SIG-M5 treated with dmso at 0.1 percent for 504 hours (cell line): ENCODE data around the gene PAN3.

Experiments
- DNase-seq: peaks from one replicate; lab custom pipeline; 2025; ENCODE audit not compliant: unreplicated experiment; lab: John Stamatoyannopoulos, UW

The PAN3 gene

GRCh38 chr13:28138012-28138755 is at the start of gene PAN3:
Gene PAN3, plus strand, starts transcription at chr13:28138545. Its CDS starts 113 bp downstream, at chr13:28138658.
- DNase-seq = peak; percentile 86

DNA sequence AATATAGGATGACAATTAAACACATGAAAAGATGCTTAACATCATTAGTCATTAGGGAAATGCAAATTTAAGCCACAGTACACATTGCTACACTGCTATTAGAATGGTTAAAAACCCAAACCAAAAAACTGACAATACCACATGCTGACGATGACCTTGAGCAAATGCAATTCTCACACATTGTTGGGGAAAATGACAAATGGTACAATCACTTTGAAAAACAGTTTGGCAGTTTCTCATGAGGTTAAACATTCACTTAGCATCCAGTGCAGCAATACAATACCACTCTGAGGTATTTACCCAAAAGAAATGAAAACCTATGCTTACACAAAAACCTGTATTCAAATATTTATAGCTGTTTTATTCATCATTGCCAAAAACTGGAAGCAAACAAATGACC is 49.3 kb upstream of the PAN3 start:
- DNase-seq = no peak

DNA sequence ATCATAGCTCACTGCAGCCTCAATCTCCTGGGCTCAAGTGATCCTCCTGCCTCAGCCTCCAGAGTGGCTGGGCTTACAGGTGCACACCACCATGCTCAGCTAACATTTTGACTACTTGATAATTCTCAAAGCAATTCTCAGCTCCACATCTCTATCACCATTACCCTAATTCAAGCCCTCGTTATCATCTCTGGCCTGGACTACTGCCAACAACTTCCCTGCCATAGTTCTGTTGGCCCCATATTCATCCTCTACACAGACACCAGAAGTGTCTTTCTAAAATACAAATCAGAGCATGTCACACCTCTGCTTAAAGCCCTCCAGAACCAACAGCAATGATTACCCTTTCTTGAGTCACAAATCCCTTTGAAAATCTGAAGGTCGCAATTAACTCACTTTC is 45.9 kb upstream of the PAN3 start:
- DNase-seq = no peak

- peak; percentile 54 for DNase-seq
Measured at GRCh38 chr13:28093881-28094280, 44.5 kb upstream of the PAN3 start.

DNA sequence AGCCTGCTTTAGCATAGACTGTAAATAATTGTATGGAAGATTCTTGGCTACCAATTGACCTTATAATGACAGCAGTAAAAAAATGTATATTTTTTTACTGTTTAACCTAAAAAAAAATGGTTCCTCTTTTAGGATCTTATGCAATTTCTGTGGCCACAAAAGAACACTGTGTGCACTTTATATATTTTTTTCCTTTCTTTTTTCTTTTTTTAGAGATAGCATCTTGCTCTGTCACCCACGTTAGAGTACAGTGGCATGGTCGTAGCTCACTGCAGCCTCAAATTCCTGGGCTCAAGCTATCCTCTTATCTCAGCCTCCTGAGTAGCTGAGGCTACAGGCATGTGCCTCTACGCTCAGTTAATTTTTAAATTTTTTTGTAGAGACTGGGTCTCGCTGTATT is 44.0 kb upstream of the PAN3 start:
- peak; percentile 92 for DNase-seq

DNA sequence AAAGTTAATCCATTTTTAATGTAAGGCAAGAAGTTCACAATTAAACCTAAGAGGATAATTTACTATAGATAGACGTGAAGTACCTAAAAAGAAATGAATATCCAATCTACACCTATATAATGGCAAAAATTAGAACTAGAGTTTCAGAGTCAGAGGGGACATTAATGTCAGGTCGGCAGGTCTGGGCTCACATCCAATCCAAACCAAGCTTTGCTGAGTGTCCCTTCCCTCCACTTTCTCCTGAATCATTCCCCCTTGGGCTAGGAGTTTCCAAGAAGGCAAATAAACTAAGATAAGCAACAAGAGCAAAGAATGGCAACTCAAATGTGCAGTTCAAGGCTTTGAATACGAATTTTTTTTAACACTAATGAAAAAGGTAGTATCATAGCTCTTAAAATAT is 40.8 kb upstream of the PAN3 start:
- DNase-seq = no peak

GRCh38 chr13:28099396-28100149 is 38.8 kb upstream of the PAN3 start:
- no peak for DNase-seq

DNA sequence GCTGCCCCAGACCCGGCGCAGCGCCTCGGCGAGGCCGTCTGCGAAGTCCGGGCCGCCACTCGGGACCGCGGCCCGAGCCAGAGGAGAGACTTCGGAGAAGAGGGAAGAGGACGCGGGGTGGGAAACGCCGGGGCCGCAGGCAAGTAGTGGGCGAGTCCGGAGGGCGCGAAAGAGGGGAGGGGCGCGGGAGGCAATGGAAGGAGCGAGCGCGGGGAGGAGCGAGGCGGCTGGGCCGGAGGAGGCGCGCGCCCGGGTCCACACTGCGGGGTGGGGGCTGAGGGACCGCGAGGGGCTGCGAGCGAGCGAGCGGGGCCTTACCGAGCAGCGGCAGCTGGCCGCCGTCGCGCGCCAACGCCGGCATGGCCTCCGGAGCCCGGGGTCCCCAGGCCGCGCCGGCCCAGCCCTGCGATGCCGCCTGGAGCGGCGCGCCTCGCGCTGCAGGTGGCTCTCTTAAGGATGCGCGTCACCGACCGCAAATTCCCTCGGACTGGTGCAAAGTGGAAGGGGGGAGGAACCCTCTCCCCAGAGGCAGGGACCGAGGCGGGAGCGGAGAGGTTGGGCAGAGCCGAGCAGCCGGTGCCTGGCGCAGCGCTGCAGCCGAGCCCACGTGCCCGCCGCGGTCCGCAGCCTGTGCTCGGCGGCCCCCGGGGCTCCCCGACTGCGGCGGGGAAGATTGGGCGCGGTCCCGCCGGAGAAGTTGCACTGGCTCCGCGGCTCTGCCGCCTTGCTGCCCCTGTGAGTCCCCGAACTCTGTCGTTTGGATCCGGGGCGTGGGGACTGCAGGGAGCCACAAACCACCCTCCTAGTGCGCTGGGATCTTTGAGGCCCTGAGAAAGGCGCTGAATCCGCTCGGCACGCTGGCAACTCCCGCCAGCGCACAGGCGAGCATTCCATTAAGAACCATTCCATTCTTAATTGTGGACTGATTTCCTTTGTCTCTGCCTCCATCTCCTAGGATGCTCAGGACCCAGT is 37.9 kb upstream of the PAN3 start, which contains the start of gene FLT3:
Gene FLT3, minus strand, starts transcription at position 427 of the 972 bp plus-strand sequence. Its CDS starts 66 bp downstream, at position 361.
- peak; percentile 94 for DNase-seq

GRCh38 chr13:28101886-28102285 is 36.5 kb upstream of the PAN3 start:
- DNase-seq = peak; percentile 95

DNA sequence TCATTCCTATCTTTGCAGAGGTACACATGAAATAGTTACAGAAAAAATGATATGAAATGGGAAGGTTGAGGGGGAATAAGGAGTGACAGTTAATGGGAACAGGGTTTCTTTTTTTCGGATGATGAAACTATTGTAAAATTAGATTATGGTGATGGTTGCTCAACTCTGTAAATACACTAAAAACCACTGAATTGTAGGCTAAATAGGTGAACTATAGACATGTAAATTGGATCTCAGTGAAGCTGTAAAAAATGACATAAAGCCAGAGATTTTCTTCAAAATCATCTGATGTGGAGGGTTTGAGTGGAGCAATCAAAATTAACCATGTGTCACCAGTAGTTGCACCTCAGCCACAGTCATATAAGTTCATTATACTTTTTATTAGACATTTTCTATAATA is 31.4 kb upstream of the PAN3 start:
- peak; percentile 84 for DNase-seq

GRCh38 chr13:28110414-28110813 is 27.9 kb upstream of the PAN3 start:
- no peak for DNase-seq

- no peak for DNase-seq
Measured at GRCh38 chr13:28116736-28117135, 21.6 kb upstream of the PAN3 start.

DNA sequence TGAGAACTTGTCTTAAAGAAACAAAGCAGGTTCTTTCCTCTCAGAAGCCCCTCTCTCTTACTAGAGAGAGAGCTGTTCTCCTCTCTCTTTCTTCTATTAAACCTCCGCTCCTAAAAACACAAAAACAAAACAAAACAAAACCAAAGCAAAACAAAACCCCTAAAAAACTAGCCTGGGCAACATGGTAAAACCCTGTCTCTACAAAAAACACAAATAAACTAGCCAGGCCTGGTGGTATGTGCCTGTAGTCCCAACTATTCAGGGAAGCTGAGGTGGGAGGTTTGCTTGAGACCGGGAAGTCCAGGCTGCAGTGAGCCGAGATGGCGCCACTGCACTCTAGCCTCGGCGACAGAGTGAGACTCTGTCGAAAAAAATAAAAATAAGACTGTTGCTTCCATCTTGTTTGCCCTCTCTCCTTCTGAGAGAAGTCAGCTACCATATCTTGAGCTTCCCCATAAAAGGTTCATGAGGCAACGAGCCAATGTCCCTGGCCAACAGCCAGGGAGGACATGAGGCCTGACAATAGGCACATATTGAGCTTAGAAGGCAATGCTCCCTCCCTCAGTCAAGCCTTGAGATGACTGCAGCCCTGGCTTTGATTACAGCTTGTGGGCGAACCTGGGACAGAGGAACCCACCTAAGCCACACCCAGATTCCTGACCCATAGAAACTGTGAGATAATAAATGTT is 20.5 kb upstream of the PAN3 start:
- DNase-seq = no peak

DNA sequence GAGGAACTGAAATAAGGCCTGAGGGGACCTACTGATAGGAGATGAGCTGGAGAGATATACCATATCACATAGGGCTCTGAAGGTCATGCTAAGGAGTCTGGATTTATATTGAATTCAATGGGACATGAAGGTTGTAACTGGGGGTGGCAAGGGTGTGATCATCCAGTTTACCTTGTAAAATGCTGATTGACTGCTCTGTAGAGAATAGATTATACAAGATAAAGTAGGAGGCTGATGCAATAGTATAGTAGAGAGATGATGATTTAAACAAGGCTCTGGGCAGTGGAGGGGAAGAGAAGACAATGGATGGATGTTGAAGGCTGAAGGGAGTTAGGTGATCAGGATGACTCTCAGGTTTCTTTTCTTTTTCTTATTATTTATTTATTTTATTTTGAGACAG is 18.0 kb upstream of the PAN3 start:
- DNase-seq = no peak

DNA sequence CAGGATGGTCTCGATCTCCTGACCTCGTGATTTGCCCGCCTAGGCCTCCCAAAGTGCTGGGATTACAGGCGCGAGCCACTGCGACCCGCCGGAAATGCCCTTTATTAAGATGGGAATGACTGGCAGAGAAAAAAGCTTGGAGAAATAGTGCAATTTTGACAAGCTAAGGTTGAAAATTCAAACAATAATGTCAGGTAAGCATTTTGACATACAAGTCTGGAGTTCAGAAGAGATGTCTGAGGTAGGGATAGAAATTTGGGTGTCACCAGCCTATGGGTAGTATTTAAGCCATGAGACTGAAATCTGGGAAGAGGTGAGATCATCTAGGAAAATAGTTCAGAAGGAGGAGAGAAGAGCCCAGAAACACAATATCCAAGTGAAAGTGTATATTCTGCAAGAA is 17.1 kb upstream of the PAN3 start:
- no peak for DNase-seq

DNA sequence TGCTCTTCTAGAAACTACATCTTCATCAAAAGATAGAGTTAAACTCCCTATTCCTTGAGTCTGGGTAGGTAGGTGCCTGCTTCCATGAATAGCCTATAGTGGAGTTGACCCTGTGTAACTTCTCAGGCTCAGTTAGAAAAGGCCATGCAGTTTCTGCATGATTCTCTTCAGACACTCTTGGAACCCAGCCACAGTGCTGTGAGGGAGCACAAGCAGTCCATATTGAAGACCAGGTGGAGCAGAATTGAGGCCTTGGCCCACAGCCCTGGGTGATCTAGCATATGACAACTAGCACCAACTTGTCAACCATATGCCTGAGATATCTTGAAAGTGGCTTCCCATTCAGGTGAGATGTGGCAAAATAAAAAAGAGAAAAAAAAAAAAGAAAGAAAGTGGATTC is 10.3 kb upstream of the PAN3 start:
- no peak for DNase-seq

- no peak for DNase-seq
Measured at GRCh38 chr13:28128926-28129325, 9.4 kb upstream of the PAN3 start.

DNA sequence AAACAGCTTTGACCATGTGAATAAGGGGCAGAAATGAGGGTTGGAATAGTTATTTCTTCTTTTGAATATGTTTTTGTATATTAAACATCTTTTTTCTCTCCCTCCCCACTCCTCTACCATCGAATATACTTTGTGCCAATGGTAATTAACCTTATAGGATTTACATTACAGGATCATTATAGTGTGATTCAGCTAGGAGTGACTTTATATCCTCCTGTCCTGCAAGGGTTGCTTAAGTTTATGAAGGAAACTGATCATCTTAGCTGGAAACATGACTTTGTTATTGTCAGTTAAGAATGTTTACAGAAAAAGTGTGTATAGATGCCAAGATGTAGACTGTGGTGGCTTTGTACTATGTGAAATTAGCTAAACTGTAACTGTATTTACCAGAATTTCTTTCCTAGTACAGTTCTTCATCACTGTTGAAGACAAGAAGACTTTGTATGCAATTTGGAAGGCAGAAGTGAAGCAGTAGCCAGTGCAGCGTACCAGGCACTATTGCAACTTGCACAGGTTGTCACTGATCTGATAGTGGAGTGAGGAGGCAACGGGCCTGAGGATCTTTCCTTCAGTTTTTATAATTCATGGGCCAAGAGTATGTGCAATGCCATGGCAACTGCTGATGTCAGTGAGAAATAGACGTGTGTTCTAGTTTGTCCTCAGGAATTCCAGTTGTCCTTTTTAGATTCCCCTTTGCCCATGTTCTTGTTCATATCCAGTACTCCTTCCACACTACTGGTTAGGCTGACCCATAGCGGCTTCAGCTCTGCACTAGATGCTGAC is 8.2 kb upstream of the PAN3 start:
- DNase-seq = no peak

- DNase-seq = no peak
Measured at GRCh38 chr13:28131646-28132045, 6.7 kb upstream of the PAN3 start.

GRCh38 chr13:28136916-28137315 is 1.4 kb upstream of the PAN3 start:
- DNase-seq = peak; percentile 36
